GM13977 (cell line): Measurements from ENCODE around the gene RNF44.
"Not testable (repeated sequence)": the region's sequence is repeated elsewhere in the genome, so short reads cannot be mapped to it uniquely, and the experiment has no call there.

Experiments used
- DNase-seq: peaks from one replicate; pipeline ENCODE4 v3.0.0; 2012; ENCODE audit warnings: low spot score
- in situ Hi-C: fragments of 300-500 bp; cut with MboI; formaldehyde crosslinking; loops from one replicate; pipeline ENCODE4 v1.12.0; 2022; ENCODE audit warnings: low sequenced_read_pairs, low pct_unique_long_range_greater_than_20kb, mixed read lengths, inconsistent platforms; ENCODE audit not compliant: unreplicated experiment
- TF ChIP-seq, protein P1 (sequence below): IDR thresholded peaks from 2 replicates; pipeline ENCODE4 v1.5.1; 2012; ENCODE audit warnings: mild to moderate bottlenecking, control low read depth; ENCODE audit not compliant: insufficient read depth; ENCODE audit errors: extremely low read depth, missing control alignments

RNF44 gene

DNA sequence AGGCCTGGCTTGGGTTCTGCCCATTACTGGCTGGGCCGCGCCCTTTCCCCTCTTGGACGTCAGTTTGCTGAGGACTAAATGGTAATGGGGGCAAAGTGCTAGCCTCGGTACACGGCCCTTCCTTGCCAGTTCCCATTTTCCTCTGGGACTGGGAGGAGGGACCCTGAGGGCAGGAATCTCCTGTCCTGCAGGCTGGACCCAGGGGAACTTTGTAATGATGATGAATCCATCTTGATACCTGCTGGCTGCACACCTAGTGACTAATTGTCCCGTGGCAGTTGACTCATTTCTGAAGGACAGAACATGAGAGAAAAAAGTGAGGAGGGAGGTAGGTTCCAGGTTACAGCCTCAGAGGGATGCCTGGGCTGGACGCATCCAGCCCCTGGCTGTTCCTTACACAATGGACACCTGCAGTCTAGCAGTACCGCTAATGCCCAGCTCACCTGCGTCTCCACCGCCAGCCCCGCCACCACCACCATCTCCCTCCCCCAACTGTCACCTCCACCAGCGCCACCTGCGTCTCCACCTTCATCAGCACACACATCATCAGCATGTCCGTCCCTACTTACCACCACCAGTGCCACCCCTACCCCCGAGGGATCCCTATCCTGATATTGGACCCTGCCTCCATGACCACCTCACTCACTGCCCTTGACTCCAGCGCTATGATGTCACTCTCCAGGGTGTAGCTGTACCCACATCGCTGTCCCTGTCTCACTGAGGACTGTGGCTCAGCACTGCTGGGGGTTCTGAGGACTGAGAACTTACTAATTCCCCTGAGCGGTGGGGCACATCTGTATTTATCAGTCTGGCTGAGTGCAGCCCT, 16.3 kb upstream of the RNF44 start:
- no peak for DNase-seq
- TF ChIP-seq, protein P1, sequence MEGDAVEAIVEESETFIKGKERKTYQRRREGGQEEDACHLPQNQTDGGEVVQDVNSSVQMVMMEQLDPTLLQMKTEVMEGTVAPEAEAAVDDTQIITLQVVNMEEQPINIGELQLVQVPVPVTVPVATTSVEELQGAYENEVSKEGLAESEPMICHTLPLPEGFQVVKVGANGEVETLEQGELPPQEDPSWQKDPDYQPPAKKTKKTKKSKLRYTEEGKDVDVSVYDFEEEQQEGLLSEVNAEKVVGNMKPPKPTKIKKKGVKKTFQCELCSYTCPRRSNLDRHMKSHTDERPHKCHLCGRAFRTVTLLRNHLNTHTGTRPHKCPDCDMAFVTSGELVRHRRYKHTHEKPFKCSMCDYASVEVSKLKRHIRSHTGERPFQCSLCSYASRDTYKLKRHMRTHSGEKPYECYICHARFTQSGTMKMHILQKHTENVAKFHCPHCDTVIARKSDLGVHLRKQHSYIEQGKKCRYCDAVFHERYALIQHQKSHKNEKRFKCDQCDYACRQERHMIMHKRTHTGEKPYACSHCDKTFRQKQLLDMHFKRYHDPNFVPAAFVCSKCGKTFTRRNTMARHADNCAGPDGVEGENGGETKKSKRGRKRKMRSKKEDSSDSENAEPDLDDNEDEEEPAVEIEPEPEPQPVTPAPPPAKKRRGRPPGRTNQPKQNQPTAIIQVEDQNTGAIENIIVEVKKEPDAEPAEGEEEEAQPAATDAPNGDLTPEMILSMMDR: no peak
- in situ Hi-C loops: no loop called here

- no peak for DNase-seq
- TF ChIP-seq, protein P1: no peak
- in situ Hi-C loops: no loop called here
Measured at GRCh38 chr5:176552332-176552869, 15.2 kb upstream of the RNF44 start.

- DNase-seq, in situ Hi-C loops: not testable (repeated sequence)
Measured at GRCh38 chr5:176550937-176551336, 13.7 kb upstream of the RNF44 start.

- in situ Hi-C loops: no loop called here
- TF ChIP-seq, protein P1: no peak
- no peak for DNase-seq
Measured at GRCh38 chr5:176550275-176550831, 13.2 kb upstream of the RNF44 start.

- in situ Hi-C loops: no loop called here
- DNase-seq: no peak
- TF ChIP-seq, protein P1: no peak
Measured at GRCh38 chr5:176549871-176550270, 12.7 kb upstream of the RNF44 start.

- in situ Hi-C loops: no loop called here
- DNase-seq: no peak
- TF ChIP-seq, protein P1: no peak
Measured at GRCh38 chr5:176548967-176549444, 11.8 kb upstream of the RNF44 start, which contains the start of gene CDHR2. Gene CDHR2, plus strand, starts transcription at chr5:176549342. Its CDS starts 16,011 bp downstream, at chr5:176565353.

- no peak for DNase-seq
- in situ Hi-C loops: no loop called here
- TF ChIP-seq, protein P1: no peak
Measured at GRCh38 chr5:176547802-176548201, 10.6 kb upstream of the RNF44 start.
